Endothelial cell of umbilical vein (primary cell): ENCODE results near the gene WARS2. TPM values are rescaled to one million over a fixed set of nuclear protein-coding genes. Genes with fewer than 3 reads are reported as not detected.

Experiments
- BruUV-seq: library from RNA; stranded (reverse); fragments of 400-500 nt; replicated peaks from 2 replicates; lab custom pipeline; 2021; lab: Mats Ljungman, UMichigan
- CTCF ChIA-PET: fragments of 300-600, 350-600 bp; sonication (Branson Sonifier 250); formaldehyde crosslinking; loops from one replicate; lab custom pipeline; 2021; ENCODE audit warnings: antibody characterized with exemption, inconsistent platforms; lab: Charles Lee
- POLR2A ChIA-PET: fragments of 300-600, 350-600 bp; sonication (Branson Sonifier 250); formaldehyde crosslinking; loops from one replicate; lab custom pipeline; 2021; ENCODE audit warnings: antibody characterized with exemption, inconsistent platforms; lab: Charles Lee
- DNase-seq: peaks from one replicate; pipeline ENCODE4 v3.0.0-alpha.2; 2011; ENCODE audit warnings: low read depth, low spot score
- FAIRE-seq: peaks from 2 replicates; lab custom pipeline; 2011; peaks lifted over from hg19 to GRCh38; lab: Jason Lieb, UNC
- H2AFZ ChIP-seq: 2 replicates; pipeline ENCODE4 v1.6.0; 2012; ENCODE audit warnings: low read depth, low read length, control low read depth, inconsistent platforms
- H3K27ac ChIP-seq: 2 replicates; pipeline ENCODE4 v1.5.1; 2011; ENCODE audit warnings: low read depth, mild to moderate bottlenecking, control low read depth, low read length, moderate library complexity; ENCODE audit not compliant: insufficient read depth
- H3K27me3 ChIP-seq, 2 experiments: 2 replicates each; pipeline versions ENCODE4 v1.6.0 to v1.6.1; 2011; ENCODE audit warnings: low read length in 2 of 2, mixed read lengths in 1 of 2; ENCODE audit not compliant: control insufficient read depth in 2 of 2, insufficient read depth in 2 of 2
- H3K36me3 ChIP-seq, 2 experiments: 2 replicates in 1 of 2; 3 replicates in 1 of 2; pipeline ENCODE4 v1.5.1; 2011; ENCODE audit warnings: low read length in 2 of 2, mild to moderate bottlenecking in 1 of 2, moderate library complexity in 1 of 2; ENCODE audit not compliant: control insufficient read depth in 2 of 2, insufficient read depth in 2 of 2; ENCODE audit errors: extremely low read depth in 1 of 2
- H3K4me1 ChIP-seq: 3 replicates; pipeline ENCODE4 v1.5.1; 2011; ENCODE audit warnings: mild to moderate bottlenecking, low read length; ENCODE audit not compliant: control insufficient read depth, insufficient read depth; ENCODE audit errors: extremely low read depth
- H3K4me2 ChIP-seq: 2 replicates; pipeline ENCODE4 v1.6.1; 2011; ENCODE audit warnings: low read length, control low read depth, mixed read lengths; ENCODE audit not compliant: insufficient read depth
- H3K4me3 ChIP-seq, 3 experiments: fragments of 200-600 bp in 1 of 3; sonication (generic), shearing (Covaris generic) in 1 of 3; replicated peaks in 1 of 3; 2 replicates each; pipeline ENCODE4 v1.5.1; 2011 to 2016; ENCODE audit warnings: control low read depth in 3 of 3, low read length in 3 of 3, mild to moderate bottlenecking in 2 of 3, inconsistent platforms in 1 of 3, low read depth in 1 of 3, moderate library complexity in 1 of 3; ENCODE audit not compliant: insufficient read depth in 1 of 3
- H3K79me2 ChIP-seq: 2 replicates; pipeline ENCODE4 v1.6.0; 2012; ENCODE audit warnings: low read length, inconsistent platforms; ENCODE audit not compliant: control insufficient read depth, insufficient read depth
- H3K9ac ChIP-seq: replicated peaks from 2 replicates; pipeline ENCODE3; 2011; ENCODE audit warnings: low read length, control low read depth; ENCODE audit not compliant: insufficient read depth; ENCODE audit errors: extremely low read depth
- H3K9me1 ChIP-seq: replicated peaks from 3 replicates; pipeline ENCODE4 v1.6.0; 2011; ENCODE audit warnings: mild to moderate bottlenecking, low read length; ENCODE audit not compliant: control insufficient read depth, insufficient read depth; ENCODE audit errors: extremely low read depth
- H3K9me3 ChIP-seq: replicated peaks from 2 replicates; pipeline ENCODE4 v1.5.1; 2012; ENCODE audit warnings: low read length, inconsistent platforms; ENCODE audit not compliant: control insufficient read depth, insufficient read depth
- H4K20me1 ChIP-seq: replicated peaks from 2 replicates; pipeline ENCODE3; 2011; ENCODE audit warnings: mild to moderate bottlenecking, low read length; ENCODE audit not compliant: control insufficient read depth, insufficient read depth; ENCODE audit errors: extremely low read depth
- EZH2 ChIP-seq: IDR thresholded peaks from 2 replicates; pipeline ENCODE4 v1.6.1; 2012; ENCODE audit warnings: borderline replicate concordance, low read depth, mild to moderate bottlenecking, moderate library complexity, low read length, inconsistent platforms; ENCODE audit not compliant: severe bottlenecking
- FOS ChIP-seq: IDR thresholded peaks from 2 replicates; pipeline ENCODE4 v1.6.1; 2011; ENCODE audit warnings: mild to moderate bottlenecking, low read length, moderate library complexity, borderline replicate concordance; ENCODE audit not compliant: insufficient read depth
- GATA2 ChIP-seq: IDR thresholded peaks from 2 replicates; pipeline ENCODE4 v1.7.0; 2011; ENCODE audit warnings: low read depth, mild to moderate bottlenecking, moderate library complexity, mixed read lengths, low read length; ENCODE audit not compliant: insufficient read length, insufficient read depth
- JUN ChIP-seq: IDR thresholded peaks from 2 replicates; pipeline ENCODE4 v1.6.1; 2011; ENCODE audit warnings: borderline replicate concordance, low read depth; ENCODE audit not compliant: insufficient read length, insufficient read depth
- MYC ChIP-seq: IDR thresholded peaks from one replicate; pipeline ENCODE4 v1.6.1; 2011; ENCODE audit warnings: mild to moderate bottlenecking, low read depth, low read length
- POLR2A ChIP-seq: IDR thresholded peaks from 2 replicates; pipeline ENCODE4 v1.6.1; 2012; ENCODE audit warnings: low read depth, mild to moderate bottlenecking, control low read depth, low read length
- POLR2AphosphoS5 ChIP-seq: IDR thresholded peaks from 2 replicates; pipeline ENCODE4 v1.6.1; 2012; ENCODE audit warnings: low read depth, mild to moderate bottlenecking, control low read depth, low read length, moderate library complexity; ENCODE audit not compliant: insufficient read depth
- dilution Hi-C: fragments of 300-500 bp; cut with MboI; formaldehyde crosslinking; loops from one replicate; pipeline ENCODE4 v1.15.0; 2019; ENCODE audit warnings: low sequenced_read_pairs; ENCODE audit not compliant: extremely low pct_ligation_motif_present
- intact Hi-C: fragments of 100-400 bp; cut with micrococcal nuclease; formaldehyde crosslinking; loops from one replicate; pipeline ENCODE4 v1.10.0; 2022
- polyA plus RNA-seq, 4 experiments: library from polyadenylated mRNA; depleted of rRNA in 3 of 4; stranded (reverse) in 3 of 4; unstranded in 1 of 4; fragments of >200 nt; gene quantifications; 2 replicates each; pipeline versions ENCODE4 v1.2.1 to v1.2.3, GENCODE V29; 2011 to 2012; ENCODE audit warnings: missing spikeins in 1 of 4
- total RNA-seq: library from RNA; stranded (reverse); gene quantifications from 2 replicates; pipeline ENCODE4 v1.2.3, GENCODE V29; 2021
- TF ChIP-seq, protein P1 (sequence below), 2 donors: IDR thresholded peaks; 1 replicate in 1 of 2; 2 replicates in 1 of 2; pipeline ENCODE4 v1.5.1; 2011; ENCODE audit warnings: low read length in 2 of 2, mild to moderate bottlenecking in 2 of 2, moderate library complexity in 2 of 2, control low read depth in 1 of 2, inconsistent platforms in 1 of 2, low read depth in 1 of 2; ENCODE audit not compliant: insufficient read depth in 1 of 2; ENCODE audit errors: extremely low read depth in 1 of 2
- TF ChIP-seq, protein P2 (sequence below): IDR thresholded peaks from 2 replicates; pipeline ENCODE4 v1.6.1; 2011; ENCODE audit not compliant: insufficient read depth, insufficient read length

Gene WARS2
- total and polyA plus RNA-seq, 2 donors (not counting 3 experiments of a cell fraction or from before 2014, with no cell fraction given) = 5.9 to 11.8 TPM

DNA sequence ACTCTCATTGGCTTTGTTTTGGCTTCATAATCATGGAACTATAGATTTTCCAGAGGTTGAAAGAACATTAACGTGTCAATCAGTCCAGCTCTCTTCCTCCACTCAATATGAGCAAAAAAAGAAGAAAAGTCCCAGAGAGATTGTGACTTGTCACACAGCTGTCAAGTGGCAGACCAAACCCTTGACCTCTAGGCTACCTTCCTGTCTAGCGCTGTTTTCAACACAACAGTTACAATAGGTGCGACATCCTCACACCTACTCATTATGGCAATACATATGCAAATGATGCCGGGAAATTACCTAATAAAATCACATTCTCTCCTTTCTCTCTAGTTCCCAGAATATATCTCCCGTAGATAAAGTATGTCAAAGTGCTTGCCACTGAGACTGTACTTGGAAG is 1.1 kb downstream of the WARS2 start:
- no peak for DNase-seq
- peaks cover 13% of the 10 kb centered on the region for H3K4me1 ChIP-seq
- no peaks in the 10 kb centered on the region for H3K79me2 ChIP-seq
- H3K36me3 ChIP-seq = no peaks in the 10 kb centered on the region
- dilution Hi-C loops = no loop called here
- no peak for FAIRE-seq
- ChIA-PET POLR2A (no interaction called here), CTCF (no interaction called here)
- peak overlapping the region; percentile 89 for H3K27ac ChIP-seq
- no peaks in the 10 kb centered on the region for H3K9me3 ChIP-seq
- H3K4me3 ChIP-seq = peak overlapping the region in 2 of 3 experiments; percentile 56 to 71
- H3K9me1 ChIP-seq = no peaks in the 10 kb centered on the region
- intact Hi-C loops = no loop called here
- TF ChIP-seq EZH2 (no peak), GATA2 (no peak), FOS (no peak), JUN (no peak), MYC (no peak), POLR2AphosphoS5 (no peak), POLR2A (no peak)
- TF ChIP-seq, protein P1, sequence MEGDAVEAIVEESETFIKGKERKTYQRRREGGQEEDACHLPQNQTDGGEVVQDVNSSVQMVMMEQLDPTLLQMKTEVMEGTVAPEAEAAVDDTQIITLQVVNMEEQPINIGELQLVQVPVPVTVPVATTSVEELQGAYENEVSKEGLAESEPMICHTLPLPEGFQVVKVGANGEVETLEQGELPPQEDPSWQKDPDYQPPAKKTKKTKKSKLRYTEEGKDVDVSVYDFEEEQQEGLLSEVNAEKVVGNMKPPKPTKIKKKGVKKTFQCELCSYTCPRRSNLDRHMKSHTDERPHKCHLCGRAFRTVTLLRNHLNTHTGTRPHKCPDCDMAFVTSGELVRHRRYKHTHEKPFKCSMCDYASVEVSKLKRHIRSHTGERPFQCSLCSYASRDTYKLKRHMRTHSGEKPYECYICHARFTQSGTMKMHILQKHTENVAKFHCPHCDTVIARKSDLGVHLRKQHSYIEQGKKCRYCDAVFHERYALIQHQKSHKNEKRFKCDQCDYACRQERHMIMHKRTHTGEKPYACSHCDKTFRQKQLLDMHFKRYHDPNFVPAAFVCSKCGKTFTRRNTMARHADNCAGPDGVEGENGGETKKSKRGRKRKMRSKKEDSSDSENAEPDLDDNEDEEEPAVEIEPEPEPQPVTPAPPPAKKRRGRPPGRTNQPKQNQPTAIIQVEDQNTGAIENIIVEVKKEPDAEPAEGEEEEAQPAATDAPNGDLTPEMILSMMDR (IDR thresholded peaks at IDR 0.05; ENCODE audit: extremely low read depth in 1 of 2, insufficient read depth in 1 of 2, low read depth in 1 of 2, low read length in 2 of 2) = no peak
- TF ChIP-seq, protein P2, sequence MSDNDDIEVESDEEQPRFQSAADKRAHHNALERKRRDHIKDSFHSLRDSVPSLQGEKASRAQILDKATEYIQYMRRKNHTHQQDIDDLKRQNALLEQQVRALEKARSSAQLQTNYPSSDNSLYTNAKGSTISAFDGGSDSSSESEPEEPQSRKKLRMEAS = no peak
- H3K9ac ChIP-seq = peak overlapping the region; percentile 89
- H4K20me1 ChIP-seq = no peaks in the 10 kb centered on the region
- no peaks in the 10 kb centered on the region for H3K27me3 ChIP-seq
- BruUV-seq = no TSS peak
- H2AFZ ChIP-seq = peak overlapping the region; percentile 87
- H3K4me2 ChIP-seq = peak overlapping the region; percentile 78
